ENCODE results near the gene ATL1. TPM values are rescaled to one million over a fixed set of nuclear protein-coding genes. Genes with fewer than 3 reads are reported as not detected.

Gene ATL1
- total RNA-seq: 1 to 10 TPM; 1.3 to 1.6 TPM

GRCh38 chr14:50559990-50560930, at the start of gene ATL1:
Gene ATL1 (plus strand): TSS chr14:50560145. CDS start chr14:50560266, 121 bp downstream.
- H3K27ac Mint-ChIP-seq: no peak within 1 kb of the TSS
- ATAC-seq (peak; percentile 83), DNase-seq (ENCODE audit: low spot score in 2 of 2) (peak; percentile 53 to 54)
- no peaks in the 10 kb centered on the region for H3K9me3 Mint-ChIP-seq
- peaks cover 0 to 11% of the 10 kb centered on the region in 2 donors for H3K36me3 Mint-ChIP-seq

GRCh38 chr14:50510157-50510556, 49.8 kb upstream of the ATL1 start:
- ATAC-seq: no peak
- no peak for DNase-seq (ENCODE audit: low spot score in 2 of 2)
- H3K36me3 Mint-ChIP-seq: peaks cover 0 to 14% of the 10 kb centered on the region in 2 donors
- H3K27ac Mint-ChIP-seq: no peak overlapping the region
- no peaks in the 10 kb centered on the region for H3K9me3 Mint-ChIP-seq

GRCh38 chr14:50512463-50512862, 47.5 kb upstream of the ATL1 start:
- no peak overlapping the region for H3K27ac Mint-ChIP-seq
- H3K9me3 Mint-ChIP-seq: no peaks in the 10 kb centered on the region
- peaks cover 0 to 14% of the 10 kb centered on the region in 2 donors for H3K36me3 Mint-ChIP-seq
- no peak for ATAC-seq
- no peak for DNase-seq (ENCODE audit: low spot score in 2 of 2)

GRCh38 chr14:50516091-50516490, 43.9 kb upstream of the ATL1 start:
- Mint-ChIP-seq H3K27ac (no peak overlapping the region), H3K9me3 (no peaks in the 10 kb centered on the region), H3K36me3 (peaks cover 0 to 3% of the 10 kb centered on the region in 2 donors)
- ATAC-seq (no peak), DNase-seq (ENCODE audit: low spot score in 2 of 2) (no peak)

- peak; percentile 85 to 89 for ATAC-seq
- Mint-ChIP-seq H3K9me3 (no peaks in the 10 kb centered on the region), H3K36me3 (peaks cover 0 to 8% of the 10 kb centered on the region in 2 donors), H3K27ac (peak overlapping the region; percentile 90 to 99)
- peak in 1 of 2 donors; percentile 57 for DNase-seq (ENCODE audit: low spot score in 2 of 2)
Observed at GRCh38 chr14:50520947-50521815, 38.8 kb upstream of the ATL1 start.

GRCh38 chr14:50521912-50522341, 38.0 kb upstream of the ATL1 start:
- ATAC-seq (peak; percentile 76 to 86), DNase-seq (ENCODE audit: low spot score in 2 of 2) (no peak)
- Mint-ChIP-seq H3K27ac (peak overlapping the region; percentile 90 to 99), H3K9me3 (no peaks in the 10 kb centered on the region), H3K36me3 (peaks cover 0 to 8% of the 10 kb centered on the region in 2 donors)

GRCh38 chr14:50523271-50524041, 36.5 kb upstream of the ATL1 start:
- no peaks in the 10 kb centered on the region for H3K9me3 Mint-ChIP-seq
- peak overlapping the region; percentile 53 to 84 for H3K27ac Mint-ChIP-seq
- ATAC-seq: no peak
- no peak for DNase-seq (ENCODE audit: low spot score in 2 of 2)
- peaks cover 0 to 8% of the 10 kb centered on the region in 2 donors for H3K36me3 Mint-ChIP-seq

- Mint-ChIP-seq H3K9me3 (no peaks in the 10 kb centered on the region), H3K36me3 (peaks cover 0 to 8% of the 10 kb centered on the region in 2 donors), H3K27ac (peak overlapping the region; percentile 53 to 84)
- no peak for DNase-seq (ENCODE audit: low spot score in 2 of 2)
- peak in 1 of 2 donors; percentile 17 for ATAC-seq
Observed at GRCh38 chr14:50524060-50524459, 35.9 kb upstream of the ATL1 start.

GRCh38 chr14:50524731-50525515, 35.0 kb upstream of the ATL1 start:
- ATAC-seq: no peak
- H3K27ac Mint-ChIP-seq: peak overlapping the region in 1 of 2 donors; percentile 53

GRCh38 chr14:50528000-50528399, 31.9 kb upstream of the ATL1 start:
- H3K9me3 Mint-ChIP-seq: no peaks in the 10 kb centered on the region
- ATAC-seq (no peak), DNase-seq (ENCODE audit: low spot score in 2 of 2) (no peak)
- peaks cover 6 to 8% of the 10 kb centered on the region in 2 donors for H3K36me3 Mint-ChIP-seq
- no peak overlapping the region for H3K27ac Mint-ChIP-seq

More at GRCh38 chr14:50524731-50525515, 35.0 kb upstream of the ATL1 start:
- no peak for DNase-seq (ENCODE audit: low spot score in 2 of 2)
- Mint-ChIP-seq H3K36me3 (peaks cover 0 to 8% of the 10 kb centered on the region in 2 donors), H3K9me3 (no peaks in the 10 kb centered on the region)

- H3K27ac Mint-ChIP-seq: no peak overlapping the region
- peaks cover 0 to 6% of the 10 kb centered on the region in 2 donors for H3K36me3 Mint-ChIP-seq
- DNase-seq (ENCODE audit: low spot score in 2 of 2) (no peak), ATAC-seq (no peak)
- no peaks in the 10 kb centered on the region for H3K9me3 Mint-ChIP-seq
Observed at GRCh38 chr14:50529288-50530179, 30.4 kb upstream of the ATL1 start.

- no peak for DNase-seq (ENCODE audit: low spot score in 2 of 2)
- H3K9me3 Mint-ChIP-seq: no peaks in the 10 kb centered on the region
- peaks cover 0 to 6% of the 10 kb centered on the region in 2 donors for H3K36me3 Mint-ChIP-seq
- no peak for ATAC-seq
- H3K27ac Mint-ChIP-seq: no peak overlapping the region
Observed at GRCh38 chr14:50530358-50530757, 29.6 kb upstream of the ATL1 start.

GRCh38 chr14:50530794-50531365, 29.1 kb upstream of the ATL1 start:
- peaks cover 0 to 3% of the 10 kb centered on the region in 2 donors for H3K9me3 Mint-ChIP-seq
- DNase-seq (ENCODE audit: low spot score in 2 of 2): no peak
- no peak for ATAC-seq
- H3K36me3 Mint-ChIP-seq: peaks cover 0 to 6% of the 10 kb centered on the region in 2 donors
- H3K27ac Mint-ChIP-seq: peak overlapping the region in 1 of 2 donors; percentile 47

All from activated naive CD4-positive, alpha-beta T cell treated with anti-CD3 and anti-CD28 coated beads, Interleukin-2, amount 50 U/mL, for 72 hours (primary cell).